Aorta (tissue), 5 donors: Measurements from ENCODE around the gene C1orf74. TPM values are rescaled to one million over a fixed set of nuclear protein-coding genes. Genes with fewer than 3 reads are reported as not detected.

Experiments used
- ATAC-seq: fragments of 200-7000 bp; cut with Tn5 transposase; one replicate; pipeline ENCODE4 v1.9.1; 2022; ENCODE audit warnings: moderate library complexity; ENCODE audit not compliant: low FRiP score
- DNase-seq, 2 donors: peaks; one replicate each; pipeline ENCODE4 v3.0.0-alpha.2; 2020
- H3K27ac ChIP-seq, 2 donors: one replicate each; pipeline ENCODE4 v1.5.1; 2013; ENCODE audit warnings: low read length in 2 of 2, mild to moderate bottlenecking in 2 of 2, moderate library complexity in 2 of 2, control low read depth in 1 of 2, inconsistent platforms in 1 of 2, low read depth in 1 of 2
- H3K27me3 ChIP-seq, 2 donors: one replicate each; pipeline ENCODE4 v1.6.1; 2013; ENCODE audit warnings: control low read depth in 1 of 2, low read length in 1 of 2, mild to moderate bottlenecking in 1 of 2, moderate library complexity in 1 of 2; ENCODE audit not compliant: insufficient read depth in 2 of 2, control insufficient read depth in 1 of 2
- H3K36me3 ChIP-seq, 2 donors: one replicate each; pipeline ENCODE4 v1.6.1; 2013; ENCODE audit warnings: control low read depth in 1 of 2, low read length in 1 of 2, mild to moderate bottlenecking in 1 of 2; ENCODE audit not compliant: insufficient read depth in 2 of 2, control insufficient read depth in 1 of 2
- H3K4me1 ChIP-seq, 2 donors: one replicate each; pipeline ENCODE4 v1.6.1; 2013; ENCODE audit warnings: low read length in 2 of 2, control low read depth in 1 of 2, mild to moderate bottlenecking in 1 of 2, moderate library complexity in 1 of 2; ENCODE audit not compliant: insufficient read depth in 2 of 2, control insufficient read depth in 1 of 2
- H3K4me3 ChIP-seq, 2 donors: one replicate each; pipeline ENCODE4 v1.5.1; 2013; ENCODE audit warnings: low read length in 2 of 2, control low read depth in 1 of 2, mild to moderate bottlenecking in 1 of 2
- H3K9me3 ChIP-seq: one replicate; pipeline ENCODE4 v1.6.1; 2013; ENCODE audit warnings: mild to moderate bottlenecking, low read length; ENCODE audit not compliant: control insufficient read depth
- WGBS, 2 donors: extraction: QIAGEN DNeasy Blood & Tissue Kit; methylation state at CpG; one replicate each; pipeline ENCODE4 v1.1.7; 2013; 5-methylcytosine and 5-hydroxymethylcytosine counted together
- intact Hi-C, 2 donors: fragments of 100-400 bp; cut with DNase I; formaldehyde crosslinking; loops; one replicate each; pipeline versions ENCODE4 v1.14.2 to v1.15.0; 2022
- polyA plus RNA-seq, 2 donors: library from polyadenylated mRNA; stranded (reverse); fragments of 200-250 nt; gene quantifications; one replicate each; pipeline ENCODE4 v1.2.3, GENCODE V29; 2013
- total RNA-seq, 2 donors: library from RNA; stranded (reverse); fragmentation: NEBNext Ultra II Directional; extraction: Animal tissue kit (Norgen Biotek cat#: 25700); gene quantifications; one replicate each; pipeline ENCODE4 v1.2.1, GENCODE V29; 2021
- donor health status: healthy with polysubstance abuse.
- donor health status: Bipolar disorder and iron deficiency.
- donor health status: DM: no; HTN: no; CAD: no.
- donor health status: DM: no; HTN: no; CAD: no.
- donor health status: DM: yes; HTN: yes; CAD: no.

C1orf74 gene
- total and polyA plus RNA-seq, 4 donors: 0.69 to 1.6 (median 0.93) TPM

GRCh38 chr1:209785592-209785991 lies 1.2 kb upstream of the C1orf74 start:
- Histone ChIP-seq H3K4me1 (peaks cover 0 to 3% of the 10 kb centered on the region in 2 donors), H3K27ac (no peak overlapping the region), H3K4me3 (no peak overlapping the region), H3K9me3 (no peaks in the 10 kb centered on the region), H3K27me3 (no peaks in the 10 kb centered on the region), H3K36me3 (peaks cover 0 to 2% of the 10 kb centered on the region in 2 donors)
- no peak for ATAC-seq
- intact Hi-C loops: loop anchor here in 1 of 2 donors (5.0 kb wide), 1 partner anchor 37 kb away; no protein-coding TSS in a partner anchor
- DNase-seq: no peak
- 83 to 84% methylated on average over 4 of the region's 4 CpGs for WGBS, 2 donors

GRCh38 chr1:209783386-209783785 lies 973 bp downstream of the C1orf74 start:
- no peaks in the 10 kb centered on the region for H3K27me3 ChIP-seq
- WGBS, 2 donors: 57 to 63% methylated on average over 6 of the region's 6 CpGs
- intact Hi-C loops: no loop called here
- peaks cover 0 to under 1% of the 10 kb centered on the region in 2 donors for H3K4me1 ChIP-seq
- no peak for DNase-seq
- no peak for ATAC-seq
- H3K27ac ChIP-seq: no peak overlapping the region
- H3K36me3 ChIP-seq: peaks cover 0 to 2% of the 10 kb centered on the region in 2 donors
- H3K9me3 ChIP-seq: no peaks in the 10 kb centered on the region
- no peak overlapping the region for H3K4me3 ChIP-seq

- DNase-seq (no peak), ATAC-seq (no peak)
- no peaks in the 10 kb centered on the region for H3K4me1 ChIP-seq
- H3K27ac ChIP-seq: no peak overlapping the region
- no peaks in the 10 kb centered on the region for H3K9me3 ChIP-seq
- no peaks in the 10 kb centered on the region for H3K27me3 ChIP-seq
- no peak overlapping the region for H3K4me3 ChIP-seq
- H3K36me3 ChIP-seq: peaks cover 0 to 2% of the 10 kb centered on the region in 2 donors
- intact Hi-C loops: no loop called here
- WGBS, 2 donors: 79 to 86% methylated on average over 4 of the region's 4 CpGs
Measured at GRCh38 chr1:209780268-209780667, 4.1 kb downstream of the C1orf74 start.

- Histone ChIP-seq H3K4me1 (no peaks in the 10 kb centered on the region), H3K27me3 (no peaks in the 10 kb centered on the region), H3K4me3 (no peak overlapping the region), H3K27ac (no peak overlapping the region), H3K36me3 (peaks cover 0 to 2% of the 10 kb centered on the region in 2 donors), H3K9me3 (no peaks in the 10 kb centered on the region)
- no peak for DNase-seq
- intact Hi-C loops: no loop called here
- whole genome bisulfite sequencing, 2 donors: 98 to 100% methylated on average over 1 of the region's 1 CpG
- no peak for ATAC-seq
Measured at GRCh38 chr1:209778102-209778501, 6.3 kb downstream of the C1orf74 start.

- intact Hi-C loops: no loop called here
- Histone ChIP-seq H3K27ac (no peak overlapping the region), H3K9me3 (no peaks in the 10 kb centered on the region), H3K27me3 (no peaks in the 10 kb centered on the region), H3K4me3 (no peak overlapping the region), H3K4me1 (no peaks in the 10 kb centered on the region), H3K36me3 (peaks cover 0 to 2% of the 10 kb centered on the region in 2 donors)
- DNase-seq: no peak
- ATAC-seq: no peak
- 95 to 97% methylated on average over 2 of the region's 2 CpGs for WGBS, 2 donors
Measured at GRCh38 chr1:209777587-209777986, 6.8 kb downstream of the C1orf74 start.

GRCh38 chr1:209775678-209776077 lies 8.7 kb downstream of the C1orf74 start:
- WGBS, 2 donors: 57 to 64% methylated on average over 2 of the region's 2 CpGs
- H3K4me3 ChIP-seq: no peak overlapping the region
- H3K4me1 ChIP-seq: no peaks in the 10 kb centered on the region
- no peak overlapping the region for H3K27ac ChIP-seq
- H3K36me3 ChIP-seq: no peaks in the 10 kb centered on the region
- H3K9me3 ChIP-seq: no peaks in the 10 kb centered on the region
- DNase-seq (no peak), ATAC-seq (no peak)
- intact Hi-C loops: no loop called here
- H3K27me3 ChIP-seq: no peaks in the 10 kb centered on the region

- ATAC-seq: no peak
Measured at GRCh38 chr1:209774592-209774991, 9.8 kb downstream of the C1orf74 start.

GRCh38 chr1:209772126-209772525 lies 12.2 kb downstream of the C1orf74 start:
- no peaks in the 10 kb centered on the region for H3K9me3 ChIP-seq
- H3K4me3 ChIP-seq: no peak overlapping the region
- ATAC-seq (no peak), DNase-seq (no peak)
- no peaks in the 10 kb centered on the region for H3K36me3 ChIP-seq
- no peak overlapping the region for H3K27ac ChIP-seq
- WGBS, 2 donors: 26 to 36% methylated on average over 6 of the region's 6 CpGs
- H3K27me3 ChIP-seq: no peaks in the 10 kb centered on the region
- intact Hi-C loops: no loop called here
- peaks cover 0 to 2% of the 10 kb centered on the region in 2 donors for H3K4me1 ChIP-seq

More at GRCh38 chr1:209774592-209774991, 9.8 kb downstream of the C1orf74 start:
- H3K27ac ChIP-seq: no peak overlapping the region
- DNase-seq: no peak
- H3K4me3 ChIP-seq: no peak overlapping the region
- H3K4me1 ChIP-seq: peaks cover 0 to 2% of the 10 kb centered on the region in 2 donors
- 88 to 100% methylated on average over 1 of the region's 1 CpG for WGBS, 2 donors
- H3K9me3 ChIP-seq: no peaks in the 10 kb centered on the region
- H3K36me3 ChIP-seq: no peaks in the 10 kb centered on the region
- H3K27me3 ChIP-seq: no peaks in the 10 kb centered on the region
- intact Hi-C loops: no loop called here

- DNase-seq (no peak), ATAC-seq (no peak)
- Histone ChIP-seq H3K27ac (no peak overlapping the region), H3K4me1 (peaks cover 0 to 2% of the 10 kb centered on the region in 2 donors), H3K9me3 (no peaks in the 10 kb centered on the region), H3K27me3 (no peaks in the 10 kb centered on the region), H3K36me3 (no peaks in the 10 kb centered on the region), H3K4me3 (no peak overlapping the region)
- intact Hi-C loops: no loop called here
- 93 to 95% methylated on average over 17 of the region's 17 CpGs for WGBS, 2 donors
Measured at GRCh38 chr1:209770636-209771415, 13.5 kb downstream of the C1orf74 start.
